GM12878 (cell line): ENCODE results near the gene SCAP. TPM values are rescaled to one million over a fixed set of nuclear protein-coding genes. Genes with fewer than 3 reads are reported as not detected.

ENCODE experiments used
- ATAC-seq: fragments of 200-7000 bp; cut with Tn5 transposase; 3 replicates; pipeline ENCODE4 v1.9.1; 2020; ENCODE audit warnings: mild to moderate bottlenecking, moderate library complexity
- BruUV-seq: library from RNA; stranded (reverse); fragments of 400-500 nt; replicated peaks from 2 replicates; lab custom pipeline; 2021; lab: Mats Ljungman, UMichigan
- CTCF ChIA-PET: fragments of 300-600 bp; sonication (Branson Sonifier 250); formaldehyde crosslinking; extraction: SDS; loops from one replicate; lab custom pipeline; 2021; ENCODE audit warnings: inconsistent platforms; lab: Yijun Ruan, JAX
- POLR2A ChIA-PET: fragments of 350-600 bp; formaldehyde crosslinking; extraction: SDS; loops from one replicate; lab custom pipeline; 2021; ENCODE audit warnings: inconsistent platforms; lab: Charles Lee
- RAD21 ChIA-PET: fragments of 300-600 bp; sonication (Branson Sonifier 250); formaldehyde crosslinking; loops from one replicate; lab custom pipeline; 2023; ENCODE audit warnings: antibody characterized with exemption; ENCODE audit not compliant: unreplicated experiment; lab: Charles Lee
- SMC1A ChIA-PET: fragments of 300-600 bp; sonication (Branson Sonifier 250); formaldehyde crosslinking; loops from one replicate; lab custom pipeline; 2023; ENCODE audit not compliant: unreplicated experiment, uncharacterized antibody; lab: Charles Lee
- DNase-seq: peaks from one replicate; pipeline ENCODE4 v3.0.0-alpha.2; 2011; ENCODE audit warnings: low read depth, low spot score
- FAIRE-seq: peaks from 3 replicates; lab custom pipeline; 2011; peaks lifted over from hg19 to GRCh38; lab: Jason Lieb, UNC
- H2AFZ ChIP-seq: 2 replicates; pipeline ENCODE4 v1.6.0; 2011; ENCODE audit warnings: low read depth, low read length, control low read depth; ENCODE audit not compliant: control insufficient read depth
- H3K27ac ChIP-seq: 2 replicates; pipeline ENCODE4 v1.5.1; 2011; ENCODE audit warnings: control low read depth; ENCODE audit not compliant: control insufficient read depth, insufficient read depth
- H3K27me3 ChIP-seq, 2 experiments: replicated peaks in 1 of 2; 2 replicates each; pipeline versions ENCODE4 v1.6.0 to v1.6.1; 2011; ENCODE audit warnings: low read length in 1 of 2; ENCODE audit not compliant: control insufficient read depth in 2 of 2, insufficient read depth in 2 of 2
- H3K36me3 ChIP-seq, 2 experiments: 2 replicates each; pipeline ENCODE4 v1.5.1; 2011; ENCODE audit warnings: low read length in 1 of 2; ENCODE audit not compliant: control insufficient read depth in 2 of 2, insufficient read depth in 2 of 2
- H3K4me1 ChIP-seq: 2 replicates; pipeline ENCODE4 v1.6.1; 2011; ENCODE audit warnings: mild to moderate bottlenecking, low read length, moderate library complexity, mixed read lengths; ENCODE audit not compliant: control insufficient read depth, insufficient read depth
- H3K4me2 ChIP-seq: 2 replicates; pipeline ENCODE4 v1.6.0; 2011; ENCODE audit warnings: control low read depth; ENCODE audit not compliant: control insufficient read depth, insufficient read depth
- H3K4me3 ChIP-seq: fragments of 200-600 bp; sonication (generic); 2 replicates; pipeline ENCODE4 v1.5.1; 2016
- H3K79me2 ChIP-seq: 2 replicates; pipeline ENCODE4 v1.6.0; 2011; ENCODE audit warnings: low read length; ENCODE audit not compliant: control insufficient read depth, insufficient read depth
- H3K9ac ChIP-seq: 2 replicates; pipeline ENCODE4 v1.8.0; 2011; ENCODE audit warnings: low read length, control low read depth, mixed read lengths; ENCODE audit not compliant: control insufficient read depth, insufficient read depth
- H3K9me3 ChIP-seq: replicated peaks from 3 replicates; pipeline ENCODE4 v1.5.1; 2011; ENCODE audit warnings: mild to moderate bottlenecking, low read length; ENCODE audit not compliant: control insufficient read depth, insufficient read depth
- H4K20me1 ChIP-seq: 2 replicates; pipeline ENCODE4 v1.6.0; 2011; ENCODE audit not compliant: control insufficient read depth, insufficient read depth
- BCLAF1 ChIP-seq: fragments of 450-650 bp; IDR thresholded peaks from 2 replicates; pipeline ENCODE4 v1.6.1; 2017; ENCODE audit warnings: antibody characterized with exemption, mild to moderate bottlenecking, moderate library complexity
- BHLHE40 ChIP-seq, 2 experiments: fragments of 450-650 bp in 1 of 2; IDR thresholded peaks; 2 replicates each; pipeline ENCODE4 v1.6.1; 2011 to 2017; ENCODE audit warnings: low read depth in 2 of 2, borderline replicate concordance in 1 of 2, improper control_type of control experiment in 1 of 2, low read length in 1 of 2, mild to moderate bottlenecking in 1 of 2
- CBX3 ChIP-seq: fragments of 200-600 bp; sonication (generic); IDR thresholded peaks from 2 replicates; pipeline ENCODE4 v1.6.1; 2016; ENCODE audit warnings: low read depth, borderline replicate concordance
- EED ChIP-seq: sonication (generic); IDR thresholded peaks from 2 replicates; pipeline ENCODE4 v1.6.1; 2016; ENCODE audit warnings: antibody characterized with exemption, low read depth
- GABPA ChIP-seq: IDR thresholded peaks from 2 replicates; pipeline ENCODE4 v1.6.1; 2014; ENCODE audit warnings: antibody characterized with exemption, low read depth, mild to moderate bottlenecking, inconsistent platforms
- HDAC6 ChIP-seq: fragments of 200-600 bp; sonication (generic); IDR thresholded peaks from one replicate; pipeline ENCODE4 v1.8.0; 2017; ENCODE audit warnings: antibody characterized with exemption; ENCODE audit not compliant: unreplicated experiment
- JUNB ChIP-seq: IDR thresholded peaks from 2 replicates; pipeline ENCODE4 v1.6.1; 2016; ENCODE audit warnings: antibody characterized with exemption, mild to moderate bottlenecking
- MTA3 ChIP-seq: IDR thresholded peaks from 2 replicates; pipeline ENCODE4 v1.6.1; 2012; ENCODE audit warnings: low read length, inconsistent platforms, borderline replicate concordance
- NFYA ChIP-seq: IDR thresholded peaks from 2 replicates; pipeline ENCODE4 v1.6.1; 2011; ENCODE audit warnings: low read depth, mild to moderate bottlenecking, low read length, improper control_type of control experiment, borderline replicate concordance
- STAT3 ChIP-seq: IDR thresholded peaks from 2 replicates; pipeline ENCODE4 v1.6.1; 2011; ENCODE audit warnings: low read depth, low read length, improper control_type of control experiment
- ZNF384 ChIP-seq: IDR thresholded peaks from 2 replicates; pipeline ENCODE4 v1.6.1; 2012; ENCODE audit warnings: low read depth, mild to moderate bottlenecking, low read length, improper control_type of control experiment, borderline replicate concordance
- WGBS: methylation state at CpG from one replicate; pipeline ENCODE4 v1.1.6; 2016; ENCODE audit warnings: low lambda C conversion rate; ENCODE audit not compliant: insufficient replicate concordance, insufficient coverage; ENCODE audit errors: missing lambda C conversion rate; 5-methylcytosine and 5-hydroxymethylcytosine counted together
- in situ Hi-C: fragments of 300-500 bp; cut with MboI; formaldehyde crosslinking; loops from 9 replicates; pipeline ENCODE4 v1.14.3; 2018; ENCODE audit warnings: mixed read lengths
- intact Hi-C: fragments of 100-400 bp; cut with micrococcal nuclease; formaldehyde crosslinking; loops from one replicate; pipeline ENCODE4 v1.14.2; 2022; ENCODE audit not compliant: unreplicated experiment
- polyA plus RNA-seq, 11 experiments: library from polyadenylated mRNA; depleted of rRNA in 4 of 11; unstranded in 6 of 11; stranded (reverse) in 5 of 11; fragments of >200 nt; fragmentation: Nextera tagmentation in 4 of 11; fragmentation: Illumina TruSeq in 1 of 11; extraction: Ambion mirVana in 4 of 11; extraction: Trizol in 1 of 11; gene quantifications; 1 replicate in 1 of 11; 2 replicates in 10 of 11; pipeline versions ENCODE4 v1.2.1 to v1.2.3, GENCODE V29; 2011 to 2016; ENCODE audit warnings: inconsistent platforms in 2 of 11, missing spikeins in 2 of 11, low read depth in 1 of 11
- total RNA-seq, 4 experiments: library from RNA; depleted of rRNA in 3 of 4; stranded (reverse); fragments of >200 nt in 3 of 4; fragmentation: Illumina TruSeq in 1 of 4; extraction: Trizol in 1 of 4; gene quantifications; 2 replicates each; pipeline versions ENCODE4 v1.2.1 to v1.2.3, GENCODE V29; 2013 to 2021

The SCAP gene
- total and polyA plus RNA-seq, 10 of the 15 experiments (the other 5 are each of a cell fraction or from before 2014, with no cell fraction given), result 1.5 to 64.1 (median 27.9) TPM

DNA sequence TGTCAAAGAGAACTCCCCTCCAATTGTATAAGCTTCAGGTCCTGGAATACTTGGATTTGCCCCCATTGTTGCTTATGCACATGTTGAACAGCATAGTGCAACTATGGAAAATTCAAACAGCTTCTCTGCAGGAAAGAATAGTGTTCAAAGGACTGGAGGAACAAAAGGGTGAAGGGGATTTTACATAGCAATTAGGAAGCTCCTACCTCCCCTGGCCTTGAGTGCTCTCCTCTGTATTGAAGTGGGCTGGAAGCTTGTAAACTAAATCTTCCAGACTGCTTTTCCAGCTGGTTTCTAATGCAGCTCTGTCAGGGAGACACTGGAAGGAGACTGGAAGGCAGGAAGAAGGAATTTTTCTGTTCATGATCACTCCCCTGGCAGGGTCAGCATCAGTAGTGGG is 45.0 kb upstream of the SCAP start:
- BruUV-seq, result no TSS peak
- no peaks in the 10 kb centered on the region for H4K20me1 ChIP-seq
- SMC1A ChIA-PET, result interaction anchor here (0.9 to 2.9 kb wide), 7 partner anchors 13 to 469 kb away, joined by 3 to 26 read pairs (median 5); no protein-coding TSS in a partner anchor
- no peak for DNase-seq
- TF ChIP-seq HDAC6, result no peak
- TF ChIP-seq, all 136 proteins: peak for 0
- Histone ChIP-seq H2AFZ (no peak overlapping the region), H3K9me3 (no peaks in the 10 kb centered on the region), H3K27me3 (no peaks in the 10 kb centered on the region; a peak in 1 of 4 replicates), H3K4me1 (peaks cover 6% of the 10 kb centered on the region; the same call in 1 of the 2 replicates), H3K4me3 (no peak overlapping the region), H3K4me2 (no peak overlapping the region), H3K27ac (no peak overlapping the region), H3K36me3 (no peaks in the 10 kb centered on the region), H3K9ac (no peak overlapping the region), H3K79me2 (no peaks in the 10 kb centered on the region)
- ChIA-PET CTCF (interaction anchor here (0.6 to 5.3 kb wide), 13 partner anchors 10 to 636 kb away, joined by 3 to 83 read pairs (median 8); partner anchors contain the start of genes DHX30 and SCAP), POLR2A (interaction anchor here (0.5 to 1.6 kb wide), 2 partner anchors 9 to 416 kb away, joined by 5 read pairs; no protein-coding TSS in a partner anchor), RAD21 (interaction anchor here (0.8 to 2.4 kb wide), 6 partner anchors 262 to 630 kb away, joined by 3 to 15 read pairs (median 3); no protein-coding TSS in a partner anchor)
- FAIRE-seq (no peak), ATAC-seq (no peak)
- in situ Hi-C loops (loop anchor here (5.0 to 10.0 kb wide), 2 partner anchors 267 to 634 kb away; no protein-coding TSS in a partner anchor), intact Hi-C loops (loop anchor here (5.0 to 10.0 kb wide), 3 partner anchors 134 to 634 kb away; no protein-coding TSS in a partner anchor)

GRCh38 chr3:47517937-47518336 is 42.2 kb upstream of the SCAP start:
- no peak overlapping the region for H3K4me3 ChIP-seq
- H3K9ac ChIP-seq, result no peak overlapping the region
- 100% methylated on average over 2 of the region's 2 CpGs for WGBS
- no peaks in the 10 kb centered on the region for H4K20me1 ChIP-seq
- in situ Hi-C loops, result no loop called here
- no peak overlapping the region for H3K27ac ChIP-seq
- intact Hi-C loops, result no loop called here
- CTCF ChIA-PET, result interaction anchor here (1.2 to 8.4 kb wide), 3 partner anchors 31 to 311 kb away, joined by 3 to 53 read pairs (median 4); no protein-coding TSS in a partner anchor
- RAD21 ChIA-PET, result interaction anchor here (0.7 to 1.3 kb wide), 2 partner anchors 97 to 99 kb away, joined by 3 to 4 read pairs; no protein-coding TSS in a partner anchor
- peaks cover 6% of the 10 kb centered on the region; the same call in 1 of the 2 replicates for H3K4me1 ChIP-seq
- H3K9me3 ChIP-seq, result no peaks in the 10 kb centered on the region
- peaks cover 3% of the 10 kb centered on the region for H3K79me2 ChIP-seq
- no peak overlapping the region; the same call in 1 of the 2 replicates for H2AFZ ChIP-seq
- POLR2A ChIA-PET, result interaction anchor here (0.6 to 1.2 kb wide), 3 partner anchors 10 to 262 kb away, joined by 3 read pairs; no protein-coding TSS in a partner anchor
- SMC1A ChIA-PET, result no interaction called here
- ATAC-seq, result no peak
- H3K27me3 ChIP-seq, result no peaks in the 10 kb centered on the region; a peak in 1 of 4 replicates
- no peak for FAIRE-seq
- no peak overlapping the region for H3K4me2 ChIP-seq
- H3K36me3 ChIP-seq, result no peaks in the 10 kb centered on the region
- no TSS peak for BruUV-seq
- no peak for DNase-seq
- no peak for TF ChIP-seq GABPA
- no peak for TF ChIP-seq CBX3
- TF ChIP-seq JUNB, result no peak
- TF ChIP-seq NFYA, result no peak
- no peak for TF ChIP-seq BCLAF1
- no peak for TF ChIP-seq EED
- TF ChIP-seq STAT3, result no peak
- no peak for TF ChIP-seq BHLHE40 (IDR thresholded peaks at IDR 0.05; ENCODE audit: borderline replicate concordance in 1 of 2, low read depth in 2 of 2, low read length in 1 of 2)
- TF ChIP-seq MTA3, result no peak
- TF ChIP-seq ZNF384, result no peak
